DND-41 (cell line): Measurements from ENCODE around the gene PTPRK.

Experiments
- ATAC-seq: fragments of 200-7000 bp; cut with Tn5 transposase; 3 replicates; pipeline ENCODE4 v1.9.1; 2021; ENCODE audit warnings: low read depth; ENCODE audit not compliant: insufficient read depth
- DNase-seq: peaks from one replicate; pipeline ENCODE4 v3.0.0-alpha.2; 2020
- H2AFZ ChIP-seq: 2 replicates; pipeline ENCODE4 v1.6.0; 2012; ENCODE audit warnings: low read depth, low read length
- H3K27ac ChIP-seq: 2 replicates; pipeline ENCODE4 v1.5.1; 2012; ENCODE audit warnings: low read length, inconsistent platforms
- H3K27me3 ChIP-seq: fragments of 200-600 bp; sonication (generic); 2 replicates; pipeline ENCODE4 v1.6.0; 2012; ENCODE audit warnings: low read length, mild to moderate bottlenecking, inconsistent platforms; ENCODE audit not compliant: insufficient read depth, poor library complexity
- H3K36me3 ChIP-seq: 2 replicates; pipeline ENCODE4 v1.5.1; 2012; ENCODE audit warnings: low read length, inconsistent platforms; ENCODE audit not compliant: insufficient read depth
- H3K4me1 ChIP-seq: 2 replicates; pipeline ENCODE4 v1.5.1; 2012; ENCODE audit warnings: mild to moderate bottlenecking, low read length; ENCODE audit not compliant: insufficient read depth
- H3K4me2 ChIP-seq: 2 replicates; pipeline ENCODE4 v1.6.0; 2012; ENCODE audit warnings: mild to moderate bottlenecking, moderate library complexity, low read length, inconsistent platforms; ENCODE audit not compliant: insufficient read depth
- H3K4me3 ChIP-seq, 2 experiments: fragments of 200-600 bp in 1 of 2; shearing (Covaris generic) in 1 of 2; 2 replicates each; pipeline ENCODE4 v1.5.1; 2012 to 2016; ENCODE audit warnings: inconsistent platforms in 2 of 2, low read length in 2 of 2, mild to moderate bottlenecking in 2 of 2, low read depth in 1 of 2, moderate library complexity in 1 of 2
- H3K79me2 ChIP-seq: 2 replicates; pipeline ENCODE4 v1.6.0; 2012; ENCODE audit warnings: low read length, inconsistent platforms; ENCODE audit not compliant: insufficient read depth
- H3K9ac ChIP-seq: 2 replicates; pipeline ENCODE4 v1.6.0; 2012; ENCODE audit warnings: low read depth, mild to moderate bottlenecking, inconsistent platforms, low read length, moderate library complexity
- H3K9me3 ChIP-seq: 2 replicates; pipeline ENCODE4 v1.5.1; 2012; ENCODE audit warnings: low read length, moderate library complexity, mild to moderate bottlenecking, inconsistent platforms; ENCODE audit not compliant: insufficient read depth, severe bottlenecking
- H4K20me1 ChIP-seq: 2 replicates; pipeline ENCODE4 v1.6.0; 2012; ENCODE audit warnings: low read length; ENCODE audit not compliant: insufficient read depth
- EZH2 ChIP-seq: IDR thresholded peaks from 3 replicates; pipeline ENCODE4 v1.6.1; 2012; ENCODE audit warnings: borderline replicate concordance, low read depth, mild to moderate bottlenecking, moderate library complexity, low read length, inconsistent platforms; ENCODE audit not compliant: severe bottlenecking
- TF ChIP-seq, protein P1 (sequence below): IDR thresholded peaks from 2 replicates; pipeline ENCODE4 v1.5.1; 2012; ENCODE audit warnings: borderline replicate concordance, low read length, moderate library complexity, mild to moderate bottlenecking; ENCODE audit not compliant: poor library complexity, severe bottlenecking; ENCODE audit errors: extremely low read depth

PTPRK gene

DNA sequence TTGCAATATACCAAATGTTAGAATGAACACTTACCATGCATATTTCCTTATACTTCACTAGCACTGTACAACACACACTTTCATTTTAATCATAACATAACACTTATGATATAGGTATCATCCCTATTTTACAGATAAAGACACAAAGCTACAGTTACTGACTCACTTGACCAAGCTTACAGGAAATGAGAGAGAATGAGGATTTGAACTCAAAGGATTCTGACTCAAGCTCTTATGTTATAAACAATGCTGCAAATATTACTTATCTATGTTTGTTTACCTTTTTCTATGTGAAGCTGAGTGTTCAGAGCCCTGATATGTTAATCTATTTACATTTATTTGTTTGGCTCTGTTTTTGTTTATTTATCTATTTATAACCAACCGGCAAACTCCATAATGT lies 245.4 kb downstream of the PTPRK start:
- Histone ChIP-seq H2AFZ (no peak overlapping the region), H3K79me2 (no peaks in the 10 kb centered on the region), H3K4me3 (no peak overlapping the region), H3K36me3 (no peaks in the 10 kb centered on the region), H3K9me3 (no peaks in the 10 kb centered on the region), H3K27ac (no peak overlapping the region), H4K20me1 (no peaks in the 10 kb centered on the region), H3K4me2 (no peak overlapping the region), H3K4me1 (no peaks in the 10 kb centered on the region), H3K9ac (no peak overlapping the region), H3K27me3 (no peaks in the 10 kb centered on the region)
- ATAC-seq (no peak), DNase-seq (no peak)
- TF ChIP-seq EZH2 = no peak
- TF ChIP-seq, protein P1, sequence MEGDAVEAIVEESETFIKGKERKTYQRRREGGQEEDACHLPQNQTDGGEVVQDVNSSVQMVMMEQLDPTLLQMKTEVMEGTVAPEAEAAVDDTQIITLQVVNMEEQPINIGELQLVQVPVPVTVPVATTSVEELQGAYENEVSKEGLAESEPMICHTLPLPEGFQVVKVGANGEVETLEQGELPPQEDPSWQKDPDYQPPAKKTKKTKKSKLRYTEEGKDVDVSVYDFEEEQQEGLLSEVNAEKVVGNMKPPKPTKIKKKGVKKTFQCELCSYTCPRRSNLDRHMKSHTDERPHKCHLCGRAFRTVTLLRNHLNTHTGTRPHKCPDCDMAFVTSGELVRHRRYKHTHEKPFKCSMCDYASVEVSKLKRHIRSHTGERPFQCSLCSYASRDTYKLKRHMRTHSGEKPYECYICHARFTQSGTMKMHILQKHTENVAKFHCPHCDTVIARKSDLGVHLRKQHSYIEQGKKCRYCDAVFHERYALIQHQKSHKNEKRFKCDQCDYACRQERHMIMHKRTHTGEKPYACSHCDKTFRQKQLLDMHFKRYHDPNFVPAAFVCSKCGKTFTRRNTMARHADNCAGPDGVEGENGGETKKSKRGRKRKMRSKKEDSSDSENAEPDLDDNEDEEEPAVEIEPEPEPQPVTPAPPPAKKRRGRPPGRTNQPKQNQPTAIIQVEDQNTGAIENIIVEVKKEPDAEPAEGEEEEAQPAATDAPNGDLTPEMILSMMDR = no peak

DNA sequence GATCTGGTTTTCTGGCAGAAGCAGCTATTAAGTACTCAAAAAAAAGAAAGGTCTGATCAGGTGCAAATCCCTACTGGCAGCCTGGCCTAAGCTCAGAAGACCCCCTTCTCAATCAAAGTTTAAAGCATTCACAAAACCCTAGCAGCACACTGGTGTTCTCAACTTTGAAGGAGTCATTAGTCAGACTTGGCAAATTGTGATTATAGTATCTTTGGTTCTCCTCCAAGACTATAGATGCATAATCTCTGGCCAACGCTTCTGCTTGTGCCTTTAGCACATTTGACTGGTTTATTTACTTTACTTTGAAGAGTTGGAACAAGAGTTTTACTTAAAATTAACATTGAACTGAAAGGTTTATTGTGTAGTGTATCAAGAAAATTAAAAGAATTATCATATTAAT lies 248.9 kb downstream of the PTPRK start:
- no peak for DNase-seq
- no peak overlapping the region for H3K4me2 ChIP-seq
- no peak overlapping the region for H3K4me3 ChIP-seq
- H3K79me2 ChIP-seq = no peaks in the 10 kb centered on the region
- ATAC-seq = no peak
- H3K4me1 ChIP-seq = no peaks in the 10 kb centered on the region
- no peaks in the 10 kb centered on the region for H3K9me3 ChIP-seq
- no peaks in the 10 kb centered on the region for H3K27me3 ChIP-seq
- H3K9ac ChIP-seq = no peak overlapping the region
- no peaks in the 10 kb centered on the region for H4K20me1 ChIP-seq
- TF ChIP-seq EZH2 = no peak
- TF ChIP-seq, protein P1 = no peak
- H3K36me3 ChIP-seq = no peaks in the 10 kb centered on the region
- H2AFZ ChIP-seq = no peak overlapping the region
- no peak overlapping the region for H3K27ac ChIP-seq

DNA sequence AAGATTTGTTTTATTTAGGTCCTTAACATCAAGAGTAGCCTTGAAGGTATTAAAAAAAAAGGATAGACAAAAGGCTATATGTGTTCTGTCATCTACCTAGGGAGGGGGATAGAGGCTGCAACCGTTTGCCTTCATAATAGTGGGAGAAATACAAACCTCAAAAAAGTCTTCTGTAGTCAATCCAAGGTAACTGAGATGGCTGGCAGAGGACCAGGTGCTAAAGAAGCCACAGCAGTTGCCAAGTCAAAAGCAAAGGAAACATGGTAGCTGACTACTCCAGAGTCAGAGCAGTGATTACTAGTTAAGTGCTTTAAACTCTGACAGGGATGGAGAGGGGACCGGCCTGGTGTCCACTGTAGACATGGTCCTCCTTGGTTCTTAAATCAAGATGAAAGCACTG lies 249.4 kb downstream of the PTPRK start:
- no peak overlapping the region for H3K4me2 ChIP-seq
- H3K79me2 ChIP-seq = no peaks in the 10 kb centered on the region
- H3K4me3 ChIP-seq = no peak overlapping the region
- no peaks in the 10 kb centered on the region for H4K20me1 ChIP-seq
- H3K9ac ChIP-seq = no peak overlapping the region
- H2AFZ ChIP-seq = no peak overlapping the region
- H3K9me3 ChIP-seq = no peaks in the 10 kb centered on the region
- H3K4me1 ChIP-seq = no peaks in the 10 kb centered on the region
- no peaks in the 10 kb centered on the region for H3K36me3 ChIP-seq
- no peak for DNase-seq
- no peak for ATAC-seq
- no peak for TF ChIP-seq EZH2
- TF ChIP-seq, protein P1 = no peak
- H3K27ac ChIP-seq = no peak overlapping the region
- no peaks in the 10 kb centered on the region for H3K27me3 ChIP-seq

DNA sequence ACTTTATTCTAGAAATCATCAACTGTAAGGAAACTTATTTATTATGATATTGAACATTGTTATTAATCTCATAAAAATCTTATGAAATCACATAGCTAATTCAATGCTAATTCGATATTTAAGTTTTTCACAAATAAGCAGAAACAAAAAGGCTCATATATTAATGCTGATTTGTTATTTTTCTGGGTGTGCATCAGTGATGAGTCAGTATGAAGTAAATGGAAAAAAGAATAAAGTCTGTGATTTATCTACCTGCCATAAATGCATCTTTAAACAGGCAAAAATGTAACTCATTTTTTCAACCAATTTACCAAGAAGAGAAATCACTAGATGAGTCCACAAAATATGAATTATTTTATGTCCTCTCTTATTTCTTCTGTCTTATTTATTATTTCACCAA lies 253.5 kb downstream of the PTPRK start:
- Histone ChIP-seq H3K4me1 (no peaks in the 10 kb centered on the region), H3K9me3 (no peaks in the 10 kb centered on the region), H2AFZ (no peak overlapping the region), H3K79me2 (no peaks in the 10 kb centered on the region), H4K20me1 (no peaks in the 10 kb centered on the region), H3K27me3 (no peaks in the 10 kb centered on the region), H3K4me2 (no peak overlapping the region), H3K27ac (no peak overlapping the region), H3K9ac (no peak overlapping the region), H3K36me3 (no peaks in the 10 kb centered on the region), H3K4me3 (no peak overlapping the region)
- ATAC-seq (no peak), DNase-seq (no peak)
- TF ChIP-seq EZH2 = no peak
